ENCODE data around the gene KRT24. TPM values are rescaled to one million over a fixed set of nuclear protein-coding genes. Genes with fewer than 3 reads are reported as not detected.

KRT24 gene
- total and polyA plus RNA-seq, 2 experiments from 2014 or later: 1.5 to 4.5 TPM

DNA sequence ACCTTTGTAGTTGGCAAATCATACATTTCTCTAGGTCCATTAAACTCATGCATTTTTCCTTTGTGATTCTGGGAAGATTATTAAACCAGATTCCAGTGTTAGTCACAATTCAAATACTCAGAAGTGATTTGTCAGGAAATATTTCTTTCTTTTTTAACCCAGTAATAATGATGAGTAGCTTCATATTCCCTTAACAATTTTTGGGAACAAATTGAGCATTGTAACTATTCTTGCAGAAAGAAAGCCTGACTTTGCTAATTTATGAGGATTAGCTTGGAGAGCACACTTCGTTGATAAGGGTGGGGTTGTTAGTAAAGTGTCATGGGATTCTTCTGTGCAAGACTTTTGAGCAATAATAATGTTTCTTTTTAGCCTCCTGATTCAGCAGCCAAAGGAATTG, 18.7 kb upstream of the KRT24 start:
- Histone ChIP-seq H3K79me2 (no peaks in the 10 kb centered on the region), H3K36me3 (replicated peaks; ENCODE audit: insufficient read depth, low read depth) (no peaks in the 10 kb centered on the region), H3K4me2 (no peak overlapping the region), H3K9me3 (ENCODE audit: low read depth) (no peaks in the 10 kb centered on the region), H3K4me3 (no peak overlapping the region), H3K9me2 (replicated peaks; ENCODE audit: insufficient read depth) (no peaks in the 10 kb centered on the region), H3K4me1 (ENCODE audit: insufficient read depth) (no peaks in the 10 kb centered on the region), H3K27me3 (no peaks in the 10 kb centered on the region), H4K20me1 (ENCODE audit: insufficient read depth, poor library complexity, severe bottlenecking) (no peaks in the 10 kb centered on the region), H2AFZ (no peak overlapping the region), H3K27ac (no peak overlapping the region)
- 68% methylated on average over 1 of the region's 1 CpG for WGBS (ENCODE audit: low lambda C conversion rate, missing lambda C conversion rate)
- no peak for TF ChIP-seq EZH2 (IDR thresholded peaks at IDR 0.05; ENCODE audit: borderline replicate concordance)
- TF ChIP-seq, protein P1, sequence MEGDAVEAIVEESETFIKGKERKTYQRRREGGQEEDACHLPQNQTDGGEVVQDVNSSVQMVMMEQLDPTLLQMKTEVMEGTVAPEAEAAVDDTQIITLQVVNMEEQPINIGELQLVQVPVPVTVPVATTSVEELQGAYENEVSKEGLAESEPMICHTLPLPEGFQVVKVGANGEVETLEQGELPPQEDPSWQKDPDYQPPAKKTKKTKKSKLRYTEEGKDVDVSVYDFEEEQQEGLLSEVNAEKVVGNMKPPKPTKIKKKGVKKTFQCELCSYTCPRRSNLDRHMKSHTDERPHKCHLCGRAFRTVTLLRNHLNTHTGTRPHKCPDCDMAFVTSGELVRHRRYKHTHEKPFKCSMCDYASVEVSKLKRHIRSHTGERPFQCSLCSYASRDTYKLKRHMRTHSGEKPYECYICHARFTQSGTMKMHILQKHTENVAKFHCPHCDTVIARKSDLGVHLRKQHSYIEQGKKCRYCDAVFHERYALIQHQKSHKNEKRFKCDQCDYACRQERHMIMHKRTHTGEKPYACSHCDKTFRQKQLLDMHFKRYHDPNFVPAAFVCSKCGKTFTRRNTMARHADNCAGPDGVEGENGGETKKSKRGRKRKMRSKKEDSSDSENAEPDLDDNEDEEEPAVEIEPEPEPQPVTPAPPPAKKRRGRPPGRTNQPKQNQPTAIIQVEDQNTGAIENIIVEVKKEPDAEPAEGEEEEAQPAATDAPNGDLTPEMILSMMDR (IDR thresholded peaks at IDR 0.05; ENCODE audit: poor library complexity): no peak
- TF ChIP-seq EZH2phosphoT487 (IDR thresholded peaks at IDR 0.05; ENCODE audit: low read depth, severe bottlenecking, unreplicated experiment): no peak
- no peak for DNase-seq (ENCODE audit: low spot score)

GRCh38 chr17:40720899-40721298, 17.3 kb upstream of the KRT24 start:
- Histone ChIP-seq H3K9me3 (ENCODE audit: low read depth) (no peaks in the 10 kb centered on the region), H3K4me1 (ENCODE audit: insufficient read depth) (no peaks in the 10 kb centered on the region), H3K27ac (no peak overlapping the region), H3K9me2 (replicated peaks; ENCODE audit: insufficient read depth) (no peaks in the 10 kb centered on the region), H3K27me3 (no peaks in the 10 kb centered on the region), H3K4me3 (no peak overlapping the region), H3K4me2 (no peak overlapping the region), H3K79me2 (no peaks in the 10 kb centered on the region), H2AFZ (no peak overlapping the region), H3K36me3 (replicated peaks; ENCODE audit: insufficient read depth, low read depth) (no peaks in the 10 kb centered on the region), H4K20me1 (ENCODE audit: insufficient read depth, poor library complexity, severe bottlenecking) (no peaks in the 10 kb centered on the region)
- TF ChIP-seq, protein P1 (IDR thresholded peaks at IDR 0.05; ENCODE audit: poor library complexity): no peak
- TF ChIP-seq EZH2 (IDR thresholded peaks at IDR 0.05; ENCODE audit: borderline replicate concordance) (no peak), EZH2phosphoT487 (IDR thresholded peaks at IDR 0.05; ENCODE audit: low read depth, severe bottlenecking, unreplicated experiment) (no peak)
- WGBS (ENCODE audit: low lambda C conversion rate, missing lambda C conversion rate): 77% methylated on average over 2 of the region's 2 CpGs
- DNase-seq (ENCODE audit: low spot score): no peak

DNA sequence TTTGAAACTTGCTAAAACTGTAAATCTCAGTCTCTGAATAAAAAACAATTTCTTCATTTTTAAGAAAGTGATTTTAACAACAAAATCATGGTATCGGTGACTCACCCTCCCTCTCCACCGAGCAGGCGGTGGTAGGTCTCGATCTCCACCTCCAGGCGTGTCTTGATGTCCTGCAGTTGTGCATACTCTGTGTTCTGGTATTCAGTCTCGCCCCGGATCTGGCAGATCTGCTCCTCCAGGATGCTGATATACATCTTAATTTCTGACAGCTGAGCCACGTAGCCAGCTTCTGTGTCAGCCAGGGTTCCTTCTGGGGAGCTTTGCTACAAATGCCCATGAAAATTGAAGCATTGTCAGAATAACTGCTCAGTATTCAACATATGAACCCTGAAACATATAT, 15.4 kb upstream of the KRT24 start:
- Histone ChIP-seq H2AFZ (no peak overlapping the region), H4K20me1 (ENCODE audit: insufficient read depth, poor library complexity, severe bottlenecking) (no peaks in the 10 kb centered on the region), H3K4me2 (no peak overlapping the region), H3K4me3 (no peak overlapping the region), H3K9me3 (ENCODE audit: low read depth) (no peaks in the 10 kb centered on the region), H3K9me2 (replicated peaks; ENCODE audit: insufficient read depth) (no peaks in the 10 kb centered on the region), H3K27me3 (no peaks in the 10 kb centered on the region), H3K27ac (no peak overlapping the region), H3K36me3 (replicated peaks; ENCODE audit: insufficient read depth, low read depth) (no peaks in the 10 kb centered on the region), H3K4me1 (ENCODE audit: insufficient read depth) (no peaks in the 10 kb centered on the region), H3K79me2 (no peaks in the 10 kb centered on the region)
- DNase-seq (ENCODE audit: low spot score): peak; percentile 13
- TF ChIP-seq, protein P1 (IDR thresholded peaks at IDR 0.05; ENCODE audit: poor library complexity): no peak
- no peak for TF ChIP-seq EZH2phosphoT487 (IDR thresholded peaks at IDR 0.05; ENCODE audit: low read depth, severe bottlenecking, unreplicated experiment)
- TF ChIP-seq EZH2 (IDR thresholded peaks at IDR 0.05; ENCODE audit: borderline replicate concordance): no peak
- WGBS (ENCODE audit: low lambda C conversion rate, missing lambda C conversion rate): 47% methylated on average over 8 of the region's 8 CpGs

GRCh38 chr17:40717776-40718175, 14.2 kb upstream of the KRT24 start:
- H2AFZ ChIP-seq: no peak overlapping the region
- no peaks in the 10 kb centered on the region for H3K36me3 ChIP-seq (replicated peaks; ENCODE audit: insufficient read depth, low read depth)
- 81% methylated on average over 3 of the region's 3 CpGs for WGBS (ENCODE audit: low lambda C conversion rate, missing lambda C conversion rate)

More at GRCh38 chr17:40717776-40718175, 14.2 kb upstream of the KRT24 start:
- Histone ChIP-seq H4K20me1 (ENCODE audit: insufficient read depth, poor library complexity, severe bottlenecking) (no peaks in the 10 kb centered on the region), H3K27me3 (no peaks in the 10 kb centered on the region), H3K4me1 (ENCODE audit: insufficient read depth) (no peaks in the 10 kb centered on the region), H3K4me3 (no peak overlapping the region), H3K9me3 (ENCODE audit: low read depth) (no peaks in the 10 kb centered on the region), H3K4me2 (no peak overlapping the region), H3K79me2 (no peaks in the 10 kb centered on the region), H3K27ac (no peak overlapping the region), H3K9me2 (replicated peaks; ENCODE audit: insufficient read depth) (no peaks in the 10 kb centered on the region)
- TF ChIP-seq, protein P1 (IDR thresholded peaks at IDR 0.05; ENCODE audit: poor library complexity): no peak
- no peak for TF ChIP-seq EZH2 (IDR thresholded peaks at IDR 0.05; ENCODE audit: borderline replicate concordance)
- TF ChIP-seq EZH2phosphoT487 (IDR thresholded peaks at IDR 0.05; ENCODE audit: low read depth, severe bottlenecking, unreplicated experiment): no peak
- no peak for DNase-seq (ENCODE audit: low spot score)
